Measurements from ENCODE around the gene GLRX5.

Gene GLRX5

GRCh38 chr14:95540236-95540855 is 5.5 kb downstream of the GLRX5 start:
- TF ChIP-seq CTCF (IDR thresholded peaks at IDR 0.05; ENCODE audit: control insufficient read depth, extremely low read depth, insufficient read depth), result no peak
- no peak for DNase-seq (ENCODE audit: low read depth)
- H3K4me3 ChIP-seq (ENCODE audit: low read depth, low read length), result no peak overlapping the region

GRCh38 chr14:95541346-95541745 is 6.5 kb downstream of the GLRX5 start:
- TF ChIP-seq CTCF (IDR thresholded peaks at IDR 0.05; ENCODE audit: control insufficient read depth, extremely low read depth, insufficient read depth), result no peak
- DNase-seq (ENCODE audit: low read depth), result no peak
- no peak overlapping the region for H3K4me3 ChIP-seq (ENCODE audit: low read depth, low read length)

GRCh38 chr14:95541932-95542930 is 7.4 kb downstream of the GLRX5 start:
- DNase-seq (ENCODE audit: low read depth), result no peak

GRCh38 chr14:95543021-95543420 is 8.2 kb downstream of the GLRX5 start:
- no peak for DNase-seq (ENCODE audit: low read depth)
- TF ChIP-seq CTCF (IDR thresholded peaks at IDR 0.05; ENCODE audit: control insufficient read depth, extremely low read depth, insufficient read depth), result no peak
- H3K4me3 ChIP-seq (ENCODE audit: low read depth, low read length), result no peak overlapping the region

More at GRCh38 chr14:95541932-95542930, 7.4 kb downstream of the GLRX5 start:
- no peak for TF ChIP-seq CTCF (IDR thresholded peaks at IDR 0.05; ENCODE audit: control insufficient read depth, extremely low read depth, insufficient read depth)
- no peak overlapping the region for H3K4me3 ChIP-seq (ENCODE audit: low read depth, low read length)

- no peak for TF ChIP-seq CTCF (IDR thresholded peaks at IDR 0.05; ENCODE audit: control insufficient read depth, extremely low read depth, insufficient read depth)
- DNase-seq (ENCODE audit: low read depth), result no peak
These were observed 9.7 kb downstream of the GLRX5 start for GRCh38 chr14:95544588-95544987.

GRCh38 chr14:95545515-95546168 is 10.8 kb downstream of the GLRX5 start:
- no peak for TF ChIP-seq CTCF (IDR thresholded peaks at IDR 0.05; ENCODE audit: control insufficient read depth, extremely low read depth, insufficient read depth)
- DNase-seq (ENCODE audit: low read depth), result no peak
- no peak overlapping the region for H3K4me3 ChIP-seq (ENCODE audit: low read depth, low read length)

More at GRCh38 chr14:95544588-95544987, 9.7 kb downstream of the GLRX5 start:
- no peak overlapping the region for H3K4me3 ChIP-seq (ENCODE audit: low read depth, low read length)

Data from LNCaP clone FGC (cell line).